HepG2 (cell line): ENCODE results near the gene DOC2A. TPM values are rescaled to one million over a fixed set of nuclear protein-coding genes. Genes with fewer than 3 reads are reported as not detected.
A peak's percentile ranks its signal among the peaks of the same experiment; 100 is the strongest.

ENCODE experiments used
- AGO1 ChIP-seq: fragments of 200-400 bp; formaldehyde crosslinking; IDR thresholded peaks from 2 replicates; pipeline ENCODE4 v1.6.1; 2017; ENCODE audit warnings: mild to moderate bottlenecking, low read depth, low read length, moderate library complexity; ENCODE audit not compliant: poor library complexity, severe bottlenecking
- BHLHE40 ChIP-seq: IDR thresholded peaks from 2 replicates; pipeline ENCODE4 v1.6.1; 2011; ENCODE audit warnings: low read length, improper control_type of control experiment
- CEBPZ ChIP-seq: IDR thresholded peaks from 2 replicates; pipeline ENCODE4 v1.6.1; 2012; ENCODE audit warnings: low read length, improper control_type of control experiment
- ELF4 ChIP-seq: sonication (generic); formaldehyde crosslinking; IDR thresholded peaks from 2 replicates; pipeline ENCODE4 v1.5.0; 2020; ENCODE audit warnings: missing genetic modification reagents, mild to moderate bottlenecking, moderate library complexity, borderline replicate concordance
- FOXK2 ChIP-seq: fragments of 450-650 bp; IDR thresholded peaks from 2 replicates; pipeline ENCODE4 v1.6.1; 2016
- IRX3 ChIP-seq: sonication (generic); formaldehyde crosslinking; IDR thresholded peaks from 2 replicates; pipeline ENCODE4 v1.8.1; 2023; ENCODE audit warnings: mild to moderate bottlenecking, low read depth, missing genetic modification reagents, borderline replicate concordance
- KDM5B ChIP-seq: sonication (generic); formaldehyde crosslinking; IDR thresholded peaks from 2 replicates; pipeline ENCODE4 v1.4.0; 2020; ENCODE audit warnings: missing genetic modification reagents, mild to moderate bottlenecking, borderline replicate concordance
- MEIS2 ChIP-seq: sonication (generic); formaldehyde crosslinking; IDR thresholded peaks from 2 replicates; pipeline ENCODE4 v1.9.0; 2021; ENCODE audit warnings: mild to moderate bottlenecking, missing genetic modification reagents
- RBM39 ChIP-seq: fragments of 200-400 bp; formaldehyde crosslinking; IDR thresholded peaks from one replicate; pipeline ENCODE4 v1.6.1; 2018; ENCODE audit warnings: antibody characterized with exemption, mild to moderate bottlenecking, low read depth, low read length; ENCODE audit not compliant: poor library complexity, severe bottlenecking
- SAP130 ChIP-seq: IDR thresholded peaks from 2 replicates; pipeline ENCODE4 v1.6.1; 2016; ENCODE audit warnings: low read depth
- SIN3B ChIP-seq: fragments of 150-350 bp; IDR thresholded peaks from 2 replicates; pipeline ENCODE4 v1.6.1; 2014; ENCODE audit warnings: low read length
- SMAD3 ChIP-seq: sonication (generic); formaldehyde crosslinking; IDR thresholded peaks from 2 replicates; pipeline ENCODE4 v1.4.0; 2020; ENCODE audit warnings: missing genetic modification reagents
- SNAI1 ChIP-seq: sonication (generic); formaldehyde crosslinking; IDR thresholded peaks from 2 replicates; pipeline ENCODE4 v1.5.0; 2020; ENCODE audit warnings: mild to moderate bottlenecking, missing genetic modification reagents, borderline replicate concordance
- XRCC5 ChIP-seq: fragments of 200-400 bp; formaldehyde crosslinking; optimal IDR thresholded peaks from 2 replicates; pipeline ENCODE3; 2017; ENCODE audit warnings: mild to moderate bottlenecking, low read length
- YY1 ChIP-seq: IDR thresholded peaks from 2 replicates; pipeline ENCODE4 v1.6.1; 2011; ENCODE audit warnings: low read length, low read depth, moderate library complexity, mild to moderate bottlenecking; ENCODE audit not compliant: insufficient read depth, insufficient replicate concordance
- ZFP36L2 ChIP-seq: sonication (generic); formaldehyde crosslinking; IDR thresholded peaks from 2 replicates; pipeline ENCODE4 v1.4.0; 2020; ENCODE audit warnings: missing genetic modification reagents
- ZNF253 ChIP-seq: sonication (generic); formaldehyde crosslinking; IDR thresholded peaks from 2 replicates; pipeline ENCODE4 v1.8.0; 2022; ENCODE audit warnings: mild to moderate bottlenecking, missing genetic modification reagents, borderline replicate concordance
- ZNF275 ChIP-seq: sonication (generic); formaldehyde crosslinking; IDR thresholded peaks from 2 replicates; pipeline ENCODE4 v1.8.0; 2022; ENCODE audit warnings: missing genetic modification reagents, mild to moderate bottlenecking, inconsistent platforms, borderline replicate concordance
- ZNF430 ChIP-seq: sonication (generic); formaldehyde crosslinking; IDR thresholded peaks from 2 replicates; pipeline ENCODE4 v1.9.0; 2021; ENCODE audit warnings: mild to moderate bottlenecking, missing genetic modification reagents
- ZNF468 ChIP-seq: sonication (generic); formaldehyde crosslinking; IDR thresholded peaks from 2 replicates; pipeline ENCODE4 v1.8.0; 2022; ENCODE audit warnings: mild to moderate bottlenecking, moderate library complexity, missing genetic modification reagents
- ZNF512 ChIP-seq: sonication (generic); formaldehyde crosslinking; IDR thresholded peaks from 2 replicates; pipeline ENCODE4 v1.4.0; 2020; ENCODE audit warnings: mild to moderate bottlenecking, missing genetic modification reagents
- ZNF530 ChIP-seq: sonication (generic); formaldehyde crosslinking; IDR thresholded peaks from 2 replicates; pipeline ENCODE4 v1.5.0; 2020; ENCODE audit warnings: low read depth, mild to moderate bottlenecking, missing genetic modification reagents
- ZNF597 ChIP-seq: sonication (generic); formaldehyde crosslinking; IDR thresholded peaks from 2 replicates; pipeline ENCODE4 v1.5.0; 2020; ENCODE audit warnings: missing genetic modification reagents
- polyA plus RNA-seq, 8 experiments: library from polyadenylated mRNA; depleted of rRNA in 3 of 8; stranded (reverse) in 7 of 8; unstranded in 1 of 8; fragments of >200 nt; fragmentation: Illumina TruSeq in 4 of 8; extraction: Trizol in 4 of 8; gene quantifications; 2 replicates each; pipeline versions ENCODE4 v1.2.1 to v1.2.3, GENCODE V29; 2011 to 2016; ENCODE audit warnings: low read depth in 4 of 8, missing spikeins in 1 of 8, mixed read lengths in 1 of 8; ENCODE audit not compliant: insufficient read depth in 1 of 8
- total RNA-seq, 5 experiments: library from RNA; depleted of rRNA; stranded (reverse); fragments of >200 nt; fragmentation: Illumina TruSeq; extraction: Trizol; gene quantifications; 2 replicates each; pipeline ENCODE4 v1.2.3, GENCODE V29; 2016; ENCODE audit warnings: low read depth in 1 of 5

DOC2A gene
- total and polyA plus RNA-seq, 2 of the 13 experiments (the other 11 are each of a cell fraction or from before 2014, with no cell fraction given) = 0.15 to 0.55 TPM

- TF ChIP-seq ZFP36L2 (CRISPR knock-in tag) (peak; percentile 90; the same call in 1 of the 2 replicates), MEIS2 (peak; percentile 97), ZNF512 (CRISPR knock-in tag) (no peak), XRCC5 (no peak), ZNF253 (CRISPR knock-in tag) (peak; percentile 83), SAP130 (CRISPR knock-in tag) (peak; percentile 99), BHLHE40 (no peak), KDM5B (CRISPR knock-in tag) (peak; percentile 98; the same call in 1 of the 2 replicates), RBM39 (no peak), CEBPZ (no peak), ELF4 (CRISPR knock-in tag) (peak; percentile 79; the same call in 1 of the 2 replicates), ZNF275 (peak; percentile 92; the same call in 1 of the 2 replicates), SMAD3 (CRISPR knock-in tag) (peak; percentile 87; the same call in 1 of the 2 replicates), SIN3B (peak; percentile 77), FOXK2 (no peak), YY1 (peak; percentile 69), ZNF468 (0 out of 2 replicates have a peak, but pooled peaks have one; percentile 47), ZNF430 (CRISPR knock-in tag) (peak; percentile 98), ZNF597 (CRISPR knock-in tag) (no peak), SNAI1 (CRISPR knock-in tag) (peak; percentile 52), AGO1 (no peak), IRX3 (CRISPR knock-in tag) (peak; percentile 98; the same call in 1 of the 2 replicates), ZNF530 (CRISPR knock-in tag) (no peak)
These were observed 42.0 kb upstream of the DOC2A start (continued) for GRCh38 chr16:30052671-30053372.
